HCT116 (cell line): Measurements from ENCODE around the gene NKX6-1. TPM values are rescaled to one million over a fixed set of nuclear protein-coding genes. Genes with fewer than 3 reads are reported as not detected.

Experiments used
- ATAC-seq: fragments of 200-7000 bp; cut with Tn5 transposase; 2 replicates; pipeline ENCODE4 v1.9.1; 2020; ENCODE audit warnings: mild to moderate bottlenecking, moderate library complexity
- BruUV-seq: library from RNA; stranded (reverse); fragments of 400-500 nt; replicated peaks from 2 replicates; lab custom pipeline; 2021; lab: Mats Ljungman, UMichigan
- CTCF ChIA-PET: fragments of 300-600 bp; sonication (Branson Sonifier 250); formaldehyde crosslinking; loops from one replicate; lab custom pipeline; 2021; ENCODE audit warnings: antibody characterized with exemption; lab: Charles Lee
- POLR2A ChIA-PET: fragments of 300-600, 350-600 bp; sonication (Branson Sonifier 250); formaldehyde crosslinking; loops from one replicate; lab custom pipeline; 2021; ENCODE audit warnings: antibody characterized with exemption; lab: Charles Lee
- RAD21 ChIA-PET, 2 experiments: fragments of 300-600 bp; sonication (Branson Sonifier 250); formaldehyde crosslinking; loops; one replicate each; lab custom pipeline; 2023; ENCODE audit warnings: low total read pairs in 2 of 2; ENCODE audit not compliant: uncharacterized antibody in 2 of 2, unreplicated experiment in 2 of 2, low non-redundant PET in 1 of 2; lab: Charles Lee
- DNase-seq: peaks from one replicate; pipeline ENCODE4 v3.0.0-alpha.2; 2010; ENCODE audit warnings: low read depth, low spot score
- H2AFZ ChIP-seq: fragments of 200-600 bp; shearing (Covaris generic), sonication (generic); 2 replicates; pipeline ENCODE4 v1.6.1; 2017; ENCODE audit warnings: low read depth, mixed run types, mixed read lengths, antibody characterized with exemption, low read length; ENCODE audit not compliant: poor library complexity, severe bottlenecking
- H3K27ac ChIP-seq: 2 replicates; pipeline ENCODE4 v1.5.1; 2012; ENCODE audit warnings: low read depth, low read length
- H3K27me3 ChIP-seq: fragments of 200-600 bp; sonication (generic); 2 replicates; pipeline ENCODE4 v1.6.1; 2016; ENCODE audit warnings: mixed run types, low read length, mixed read lengths; ENCODE audit not compliant: insufficient read depth
- H3K36me3 ChIP-seq, 2 experiments: fragments of 200-500 bp in 1 of 2; fragments of 200-600 bp in 1 of 2; sonication (Bioruptor generic) in 1 of 2; sonication (generic) in 1 of 2; 2 replicates each; pipeline versions ENCODE4 v1.5.1 to v1.6.1; 2014 to 2016; ENCODE audit warnings: low read length in 2 of 2, inconsistent platforms in 1 of 2, mixed read lengths in 1 of 2, mixed run types in 1 of 2; ENCODE audit not compliant: insufficient read depth in 2 of 2, control insufficient read depth in 1 of 2
- H3K4me1 ChIP-seq, 2 experiments: fragments of 200-600 bp in 1 of 2; sonication (generic) in 1 of 2; 2 replicates each; pipeline versions ENCODE4 v1.5.1 to v1.6.1; 2012 to 2017; ENCODE audit warnings: low read length in 2 of 2, inconsistent platforms in 1 of 2, mild to moderate bottlenecking in 1 of 2, mixed read lengths in 1 of 2, mixed run types in 1 of 2, moderate library complexity in 1 of 2; ENCODE audit not compliant: insufficient read depth in 2 of 2, control insufficient read depth in 1 of 2
- H3K4me2 ChIP-seq: fragments of 200-600 bp; sonication (generic); 2 replicates; pipeline ENCODE4 v1.6.1; 2017; ENCODE audit warnings: mixed run types, low read length, mixed read lengths
- H3K4me3 ChIP-seq, 2 experiments: fragments of 200-600 bp in 1 of 2; sonication (generic) in 1 of 2; replicated peaks in 1 of 2; 2 replicates each; pipeline ENCODE4 v1.5.1; 2011 to 2016; ENCODE audit warnings: low read length in 2 of 2, control low read depth in 1 of 2, low read depth in 1 of 2, mild to moderate bottlenecking in 1 of 2, mixed read lengths in 1 of 2, mixed run types in 1 of 2
- H3K79me2 ChIP-seq: fragments of 200-600 bp; sonication (generic); 2 replicates; pipeline ENCODE4 v1.6.1; 2017; ENCODE audit warnings: mild to moderate bottlenecking, mixed run types, low read length, moderate library complexity, mixed read lengths; ENCODE audit not compliant: insufficient read depth
- H3K9ac ChIP-seq: fragments of 200-600 bp; sonication (generic); 2 replicates; pipeline ENCODE4 v1.6.1; 2016; ENCODE audit warnings: low read length, mixed read lengths
- H3K9me2 ChIP-seq: fragments of 200-600 bp; sonication (generic), shearing (Covaris generic); 2 replicates; pipeline ENCODE4 v1.6.1; 2017; ENCODE audit warnings: mixed run types, mild to moderate bottlenecking, moderate library complexity; ENCODE audit not compliant: insufficient read depth
- H3K9me3 ChIP-seq, 2 experiments: fragments of 200-500 bp in 1 of 2; fragments of 200-600 bp in 1 of 2; sonication (Bioruptor generic) in 1 of 2; sonication (generic) in 1 of 2; 2 replicates each; pipeline ENCODE4 v1.6.1; 2014 to 2017; ENCODE audit warnings: low read length in 2 of 2, mixed read lengths in 2 of 2, inconsistent platforms in 1 of 2, low read depth in 1 of 2, mild to moderate bottlenecking in 1 of 2, mixed run types in 1 of 2, moderate library complexity in 1 of 2; ENCODE audit not compliant: control insufficient read depth in 1 of 2, insufficient read depth in 1 of 2
- H4K20me1 ChIP-seq: fragments of 200-600 bp; sonication (generic), shearing (Covaris generic); 2 replicates; pipeline ENCODE4 v1.6.1; 2017; ENCODE audit warnings: mixed run types, mild to moderate bottlenecking, moderate library complexity; ENCODE audit not compliant: insufficient read depth
- ATF3 ChIP-seq: IDR thresholded peaks from 2 replicates; pipeline ENCODE4 v1.6.1; 2012
- CBX3 ChIP-seq: IDR thresholded peaks from 2 replicates; pipeline ENCODE4 v1.6.1; 2012; ENCODE audit warnings: low read depth
- CEBPB ChIP-seq: IDR thresholded peaks from 2 replicates; pipeline ENCODE4 v1.6.1; 2012; ENCODE audit warnings: low read depth
- CTCF ChIP-seq, 3 experiments: fragments of 200-600 bp in 1 of 3; sonication (generic) in 1 of 3; IDR thresholded peaks in 2 of 3; conservative IDR thresholded peaks in 1 of 3; 2 replicates each; pipeline ENCODE4 v1.5.1; 2012 to 2017; ENCODE audit warnings: low read depth in 2 of 3, low read length in 2 of 3, antibody characterized with exemption in 1 of 3, borderline replicate concordance in 1 of 3, control low read depth in 1 of 3, mild to moderate bottlenecking in 1 of 3, mixed read lengths in 1 of 3, mixed run types in 1 of 3, moderate library complexity in 1 of 3; ENCODE audit not compliant: insufficient read depth in 1 of 3
- EGR1 ChIP-seq: IDR thresholded peaks from 2 replicates; pipeline ENCODE4 v1.6.1; 2012; ENCODE audit warnings: low read depth
- EZH2 ChIP-seq: fragments of 200-600 bp; sonication (generic); IDR thresholded peaks from 2 replicates; pipeline ENCODE4 v1.6.1; 2017; ENCODE audit warnings: antibody characterized with exemption, mixed run types
- EZH2phosphoT487 ChIP-seq: fragments of 200-600 bp; IDR thresholded peaks from 2 replicates; pipeline ENCODE4 v1.6.1; 2018; ENCODE audit warnings: antibody characterized with exemption, borderline replicate concordance
- FOSL1 ChIP-seq: IDR thresholded peaks from 2 replicates; pipeline ENCODE4 v1.6.1; 2012; ENCODE audit warnings: low read depth
- JUND ChIP-seq: IDR thresholded peaks from 2 replicates; pipeline ENCODE4 v1.6.1; 2012
- MAX ChIP-seq: IDR thresholded peaks from 2 replicates; pipeline ENCODE4 v1.6.1; 2012
- POLR2A ChIP-seq: IDR thresholded peaks from 2 replicates; pipeline ENCODE4 v1.7.0; 2011; ENCODE audit warnings: borderline replicate concordance; ENCODE audit not compliant: insufficient read depth, insufficient read length; ENCODE audit errors: extremely low read depth
- POLR2AphosphoS5 ChIP-seq: IDR thresholded peaks from 2 replicates; pipeline ENCODE4 v1.6.1; 2011; ENCODE audit warnings: mild to moderate bottlenecking, low read depth, low read length, moderate library complexity
- RAD21 ChIP-seq: IDR thresholded peaks from 2 replicates; pipeline ENCODE4 v1.6.1; 2012; ENCODE audit warnings: low read depth, mild to moderate bottlenecking
- REST ChIP-seq: IDR thresholded peaks from 2 replicates; pipeline ENCODE4 v1.6.1; 2012; ENCODE audit warnings: low read depth
- SIN3A ChIP-seq: IDR thresholded peaks from 2 replicates; pipeline ENCODE4 v1.6.1; 2012; ENCODE audit warnings: low read depth
- SP1 ChIP-seq: IDR thresholded peaks from 2 replicates; pipeline ENCODE4 v1.6.1; 2012; ENCODE audit warnings: low read depth
- SRF ChIP-seq: IDR thresholded peaks from 2 replicates; pipeline ENCODE4 v1.6.1; 2012; ENCODE audit warnings: low read depth
- TCF7L2 ChIP-seq: IDR thresholded peaks from 2 replicates; pipeline ENCODE4 v1.7.0; 2011; ENCODE audit warnings: borderline replicate concordance, inconsistent platforms; ENCODE audit not compliant: insufficient read depth, insufficient read length; ENCODE audit errors: extremely low read depth
- YY1 ChIP-seq: IDR thresholded peaks from 2 replicates; pipeline ENCODE4 v1.6.1; 2011; ENCODE audit warnings: low read length, low read depth, moderate library complexity, mild to moderate bottlenecking; ENCODE audit not compliant: insufficient replicate concordance; ENCODE audit errors: extremely low read depth
- intact Hi-C: fragments of 100-400 bp; cut with micrococcal nuclease; formaldehyde crosslinking; loops from 2 replicates; pipeline ENCODE4 v1.10.0; 2022
- total RNA-seq: library from RNA; stranded (reverse); gene quantifications from one replicate; pipeline ENCODE4 v1.2.1, GENCODE V29; 2021; ENCODE audit not compliant: unreplicated experiment

Gene NKX6-1
- total RNA-seq, 1 experiment from 2014 or later = 4.2 TPM

GRCh38 chr4:84502955-84503373 lies 3.9 kb upstream of the NKX6-1 start:
- Histone ChIP-seq H3K9me3 (no peaks in the 10 kb centered on the region), H3K27me3 (no peaks in the 10 kb centered on the region), H2AFZ (no peak overlapping the region), H3K4me1 (peaks cover 0 to 6% of the 10 kb centered on the region in 2 experiments; a peak in 1 of 4 replicates), H4K20me1 (no peaks in the 10 kb centered on the region), H3K27ac (no peak overlapping the region), H3K36me3 (no peaks in the 10 kb centered on the region), H3K9me2 (no peaks in the 10 kb centered on the region), H3K9ac (no peak overlapping the region), H3K79me2 (no peaks in the 10 kb centered on the region), H3K4me3 (no peak overlapping the region), H3K4me2 (no peak overlapping the region)
- ATAC-seq (no peak), DNase-seq (no peak)
- RAD21 ChIA-PET = no interaction called here
- BruUV-seq = no TSS peak
- no peak for TF ChIP-seq EZH2
- no peak for TF ChIP-seq CTCF (IDR thresholded peaks at IDR 0.05 in 2 of 3, conservative IDR thresholded peaks at IDR 0.05 in 1 of 3; ENCODE audit: borderline replicate concordance in 1 of 3, insufficient read depth in 1 of 3, low read depth in 2 of 3, low read length in 2 of 3)
- no peak for TF ChIP-seq CEBPB
- no peak for TF ChIP-seq TCF7L2
- TF ChIP-seq YY1 = no peak
- no peak for TF ChIP-seq POLR2AphosphoS5
- TF ChIP-seq EGR1 = no peak
- no peak for TF ChIP-seq SP1
- no peak for TF ChIP-seq CBX3
- TF ChIP-seq ATF3 = no peak
- no peak for TF ChIP-seq EZH2phosphoT487
- no peak for TF ChIP-seq FOSL1
- TF ChIP-seq POLR2A = no peak
- TF ChIP-seq SRF = no peak
- TF ChIP-seq RAD21 = no peak
- no peak for TF ChIP-seq MAX
- TF ChIP-seq REST = no peak
- no peak for TF ChIP-seq SIN3A
- TF ChIP-seq JUND = no peak
- CTCF ChIA-PET = interaction anchor here (0.9 kb wide), 1 partner anchor 336 kb away, joined by 3 read pairs; no protein-coding TSS in a partner anchor
- POLR2A ChIA-PET = no interaction called here
- intact Hi-C loops = loop anchor here (10.0 kb wide), 3 partner anchors 348 to 998 kb away; no protein-coding TSS in a partner anchor
